Tibial nerve (tissue), 4 donors: Measurements from ENCODE around the gene EXTL1. TPM values are rescaled to one million over a fixed set of nuclear protein-coding genes. Genes with fewer than 3 reads are reported as not detected.

ENCODE experiments used
- DNase-seq, 2 donors: peaks; one replicate each; pipeline ENCODE4 v3.0.0-alpha.2; 2019; ENCODE audit warnings: low spot score in 2 of 2
- H3K27ac ChIP-seq, 4 donors: fragments of 200-600 bp; sonication (generic) in 3 of 4; one replicate each; pipeline ENCODE4 v1.5.1; 2017 to 2019; ENCODE audit warnings: mild to moderate bottlenecking in 1 of 4
- H3K27me3 ChIP-seq, 2 donors: fragments of 200-600 bp; sonication (generic) in 1 of 2; one replicate each; pipeline versions ENCODE4 v1.5.1 to v1.6.0; 2017 to 2019
- H3K36me3 ChIP-seq, 3 donors: fragments of 200-600 bp; sonication (generic); one replicate each; pipeline ENCODE4 v1.5.1; 2018 to 2019
- H3K4me1 ChIP-seq, 4 donors: fragments of 200-600 bp; sonication (generic) in 3 of 4; one replicate each; pipeline ENCODE4 v1.5.1; 2017 to 2019
- H3K4me3 ChIP-seq, 4 donors: fragments of 200-600 bp; sonication (generic) in 3 of 4; one replicate each; pipeline ENCODE4 v1.5.1; 2017 to 2019; ENCODE audit warnings: mild to moderate bottlenecking in 1 of 4, moderate library complexity in 1 of 4
- H3K9me3 ChIP-seq, 4 donors: fragments of 200-600 bp; sonication (generic) in 3 of 4; one replicate each; pipeline ENCODE4 v1.5.1; 2017 to 2019
- EP300 ChIP-seq, 2 donors: sonication (generic); formaldehyde crosslinking; IDR thresholded peaks; one replicate each; pipeline ENCODE4 v1.6.1; 2017; ENCODE audit warnings: antibody characterized with exemption in 2 of 2, mild to moderate bottlenecking in 1 of 2
- POLR2A ChIP-seq, 2 donors: fragments of 450-650 bp; IDR thresholded peaks; one replicate each; pipeline ENCODE4 v1.6.1; 2017; ENCODE audit warnings: antibody characterized with exemption in 2 of 2, mild to moderate bottlenecking in 2 of 2, moderate library complexity in 2 of 2
- WGBS, 2 donors: methylation state at CpG; one replicate each; pipeline ENCODE4 v1.1.5; 2018; 5-methylcytosine and 5-hydroxymethylcytosine counted together
- total RNA-seq, 4 donors: library from RNA; depleted of rRNA; stranded (reverse); fragments of >200 nt; gene quantifications; one replicate each; pipeline ENCODE4 v1.1.0, GENCODE V29; 2016
- TF ChIP-seq, protein P1 (sequence below), 5 experiments: fragments of 200-600 bp in 3 of 5; fragments of 450-650 bp in 2 of 5; sonication (generic) in 3 of 5; IDR thresholded peaks; one replicate each; pipeline ENCODE4 v1.5.1; 2016 to 2019; ENCODE audit warnings: antibody characterized with exemption in 5 of 5, mild to moderate bottlenecking in 3 of 5, moderate library complexity in 2 of 5

Gene EXTL1
- total RNA-seq, 4 donors from 2014 or later: 30.6 to 44.3 (median 34.6) TPM

DNA sequence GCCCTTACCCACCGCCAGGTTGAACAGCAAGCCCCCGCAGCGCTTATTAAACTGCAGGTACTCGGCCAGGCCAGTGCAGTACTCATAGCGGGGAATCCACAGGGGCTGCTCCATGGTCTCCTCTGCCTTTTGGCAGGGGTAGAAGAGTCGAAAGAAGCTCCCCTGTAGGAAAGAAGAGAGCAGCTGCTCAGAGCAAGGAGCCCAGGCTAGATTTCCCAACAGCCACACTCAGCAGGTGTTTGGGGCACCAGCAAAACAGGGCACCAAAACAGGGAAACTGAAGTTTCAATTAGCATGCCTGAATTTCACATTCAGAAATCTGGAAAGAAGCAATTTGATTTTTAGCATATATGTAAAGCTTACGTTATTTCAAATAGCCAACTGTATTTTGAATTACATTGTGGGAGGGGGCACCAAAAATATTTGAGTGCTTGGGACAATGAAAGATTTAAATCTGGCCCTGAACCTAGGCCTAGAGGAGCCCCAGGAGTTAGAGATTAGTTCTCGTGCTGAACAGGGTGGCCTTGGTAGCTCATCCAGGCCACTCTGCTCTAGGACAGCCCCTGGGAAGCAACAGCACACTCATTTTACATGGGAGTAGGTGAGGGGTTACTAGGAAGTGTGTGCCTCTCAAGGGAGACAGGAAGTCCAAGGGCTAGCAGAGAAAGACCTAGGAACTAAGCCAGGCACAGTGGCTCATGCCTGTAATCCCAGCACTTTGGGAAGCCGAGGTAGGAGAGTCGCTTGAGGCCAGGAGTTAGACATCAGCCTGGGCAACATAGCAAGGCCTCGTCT is 31.9 kb upstream of the EXTL1 start:
- Histone ChIP-seq H3K4me1 (peaks cover 0 to 6% (median 0%) of the 10 kb centered on the region in 4 donors), H3K4me3 (no peak overlapping the region), H3K27me3 (no peaks in the 10 kb centered on the region), H3K9me3 (no peaks in the 10 kb centered on the region), H3K27ac (no peak overlapping the region), H3K36me3 (peaks cover 0 to 59% (median 6%) of the 10 kb centered on the region in 3 donors)
- WGBS, 2 donors: 89 to 90% methylated on average over 11 of the region's 11 CpGs
- DNase-seq: no peak
- TF ChIP-seq POLR2A (IDR thresholded peaks at IDR 0.05) (no peak), EP300 (IDR thresholded peaks at IDR 0.05) (no peak)
- TF ChIP-seq, protein P1, sequence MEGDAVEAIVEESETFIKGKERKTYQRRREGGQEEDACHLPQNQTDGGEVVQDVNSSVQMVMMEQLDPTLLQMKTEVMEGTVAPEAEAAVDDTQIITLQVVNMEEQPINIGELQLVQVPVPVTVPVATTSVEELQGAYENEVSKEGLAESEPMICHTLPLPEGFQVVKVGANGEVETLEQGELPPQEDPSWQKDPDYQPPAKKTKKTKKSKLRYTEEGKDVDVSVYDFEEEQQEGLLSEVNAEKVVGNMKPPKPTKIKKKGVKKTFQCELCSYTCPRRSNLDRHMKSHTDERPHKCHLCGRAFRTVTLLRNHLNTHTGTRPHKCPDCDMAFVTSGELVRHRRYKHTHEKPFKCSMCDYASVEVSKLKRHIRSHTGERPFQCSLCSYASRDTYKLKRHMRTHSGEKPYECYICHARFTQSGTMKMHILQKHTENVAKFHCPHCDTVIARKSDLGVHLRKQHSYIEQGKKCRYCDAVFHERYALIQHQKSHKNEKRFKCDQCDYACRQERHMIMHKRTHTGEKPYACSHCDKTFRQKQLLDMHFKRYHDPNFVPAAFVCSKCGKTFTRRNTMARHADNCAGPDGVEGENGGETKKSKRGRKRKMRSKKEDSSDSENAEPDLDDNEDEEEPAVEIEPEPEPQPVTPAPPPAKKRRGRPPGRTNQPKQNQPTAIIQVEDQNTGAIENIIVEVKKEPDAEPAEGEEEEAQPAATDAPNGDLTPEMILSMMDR (IDR thresholded peaks at IDR 0.05): no peak

GRCh38 chr1:25990251-25990650 is 31.3 kb upstream of the EXTL1 start:
- no peak for DNase-seq
- Histone ChIP-seq H3K4me3 (no peak overlapping the region), H3K27ac (no peak overlapping the region)

DNA sequence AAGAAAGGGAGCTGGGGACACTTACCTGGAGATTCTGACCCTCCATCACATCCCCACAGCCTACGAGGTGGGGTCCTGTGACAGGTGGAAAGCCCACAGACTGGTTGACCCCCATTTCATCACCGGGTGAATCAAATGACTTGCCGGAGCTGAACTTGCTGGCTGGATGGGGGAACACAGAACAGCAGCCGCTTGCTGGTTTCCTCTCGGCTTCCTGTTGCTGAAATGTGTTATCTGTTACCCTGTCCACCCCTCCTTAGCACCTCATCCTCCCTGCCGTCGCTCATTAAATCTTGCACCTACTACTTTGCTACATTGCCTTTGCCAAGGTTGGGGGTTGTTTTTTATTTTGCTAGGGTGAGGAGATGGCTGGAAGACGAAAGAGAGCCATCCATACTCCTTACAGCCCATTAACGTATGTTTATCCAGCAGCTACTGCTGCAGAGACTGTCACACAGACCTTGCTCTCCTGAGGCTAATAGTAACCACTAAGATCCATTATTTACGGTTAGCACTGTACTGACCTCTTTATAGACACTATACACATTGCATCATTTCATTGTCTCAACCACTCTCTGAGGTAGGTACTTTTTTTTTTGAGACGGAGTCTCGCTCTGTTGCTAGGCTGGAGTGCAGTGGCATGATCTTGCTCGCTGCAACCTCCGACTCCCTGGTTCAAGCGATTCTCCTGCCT is 30.7 kb upstream of the EXTL1 start:
- no peaks in the 10 kb centered on the region for H3K27me3 ChIP-seq
- no peak for DNase-seq
- TF ChIP-seq EP300 (IDR thresholded peaks at IDR 0.05) (no peak), POLR2A (IDR thresholded peaks at IDR 0.05) (no peak)
- TF ChIP-seq, protein P1 (IDR thresholded peaks at IDR 0.05): no peak
- peaks cover 0 to 6% (median 0%) of the 10 kb centered on the region in 4 donors for H3K4me1 ChIP-seq
- no peaks in the 10 kb centered on the region for H3K9me3 ChIP-seq
- no peak overlapping the region for H3K27ac ChIP-seq
- H3K36me3 ChIP-seq: peaks cover 0 to 47% (median 6%) of the 10 kb centered on the region in 3 donors
- 71 to 75% methylated on average over 15 of the region's 15 CpGs for WGBS, 2 donors
- H3K4me3 ChIP-seq: no peak overlapping the region

More at GRCh38 chr1:25990251-25990650, 31.3 kb upstream of the EXTL1 start:
- no peaks in the 10 kb centered on the region for H3K9me3 ChIP-seq
- H3K36me3 ChIP-seq: peaks cover 0 to 53% (median 6%) of the 10 kb centered on the region in 3 donors
- no peaks in the 10 kb centered on the region for H3K27me3 ChIP-seq
- TF ChIP-seq, protein P1 (IDR thresholded peaks at IDR 0.05): no peak
- TF ChIP-seq EP300 (IDR thresholded peaks at IDR 0.05) (no peak), POLR2A (IDR thresholded peaks at IDR 0.05) (no peak)
- peaks cover 0 to 6% (median 0%) of the 10 kb centered on the region in 4 donors for H3K4me1 ChIP-seq
- 83 to 87% methylated on average over 6 of the region's 6 CpGs for WGBS, 2 donors

GRCh38 chr1:25991937-25992688 is 29.5 kb upstream of the EXTL1 start:
- DNase-seq: no peak
- Histone ChIP-seq H3K36me3 (peaks cover 0 to 34% (median 6%) of the 10 kb centered on the region in 3 donors), H3K27ac (no peak overlapping the region), H3K4me1 (peaks cover 0 to 17% (median 8%) of the 10 kb centered on the region in 4 donors), H3K4me3 (no peak overlapping the region), H3K9me3 (no peaks in the 10 kb centered on the region), H3K27me3 (no peaks in the 10 kb centered on the region)
- 81 to 83% methylated on average over 5 of the region's 5 CpGs for WGBS, 2 donors
- TF ChIP-seq, protein P1 (IDR thresholded peaks at IDR 0.05): no peak
- TF ChIP-seq POLR2A (IDR thresholded peaks at IDR 0.05): no peak
- TF ChIP-seq EP300 (IDR thresholded peaks at IDR 0.05): no peak
